ENCODE results near the gene SKOR1. TPM values are rescaled to one million over a fixed set of nuclear protein-coding genes. Genes with fewer than 3 reads are reported as not detected.

The SKOR1 gene
- total RNA-seq, 4 donors from 2014 or later, result 0.49 to 1.2 (median 0.85) TPM

- intact Hi-C loops (cut with DNase I), result no loop called here
Observed at GRCh38 chr15:67883234-67883773, 58.0 kb downstream of the SKOR1 start.

DNA sequence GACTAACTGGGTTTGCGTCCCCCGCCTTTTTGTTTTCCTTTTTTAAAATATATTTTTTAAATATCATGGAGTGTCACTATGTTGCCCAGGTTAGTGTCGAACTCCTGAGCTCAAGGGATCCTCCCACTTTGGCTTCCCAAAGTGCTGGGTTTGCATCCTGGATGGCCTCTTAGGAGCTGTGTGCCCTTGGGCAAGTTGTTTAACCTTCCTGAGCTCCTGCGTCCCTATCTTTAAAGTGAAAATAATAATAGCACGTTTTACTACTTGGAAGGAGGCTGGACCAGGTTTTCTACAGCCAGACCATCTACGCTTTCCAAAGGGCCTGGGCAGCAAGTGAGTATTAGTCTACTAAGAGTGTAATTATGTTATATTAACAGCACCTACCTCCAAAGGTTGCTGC lies 58.7 kb downstream of the SKOR1 start:
- TF ChIP-seq POLR2A (IDR thresholded peaks at IDR 0.05) (no peak), CTCF (IDR thresholded peaks at IDR 0.05) (no peak)
- no peaks in the 10 kb centered on the region for H3K9me3 ChIP-seq
- H3K36me3 ChIP-seq, result no peaks in the 10 kb centered on the region
- no peak overlapping the region for H3K4me3 ChIP-seq (replicated peaks in 1 of 3)
- no peak for DNase-seq
- H3K27ac ChIP-seq, result peak overlapping the region; percentile 85 to 94 (median 89)
- H3K27me3 ChIP-seq, result no peaks in the 10 kb centered on the region
- peaks cover 12 to 32% of the 10 kb centered on the region in 2 donors for H3K4me1 ChIP-seq
- intact Hi-C loops (cut with DNase I), result no loop called here
- WGBS, 2 donors, result 74 to 78% methylated on average over 6 of the region's 6 CpGs

More at GRCh38 chr15:67883234-67883773, 58.0 kb downstream of the SKOR1 start:
- Histone ChIP-seq H3K27ac (peak overlapping the region; percentile 85 to 94 (median 89)), H3K4me3 (replicated peaks in 1 of 3) (no peak overlapping the region), H3K27me3 (no peaks in the 10 kb centered on the region), H3K4me1 (peaks cover 12 to 32% of the 10 kb centered on the region in 2 donors), H3K9me3 (no peaks in the 10 kb centered on the region), H3K36me3 (no peaks in the 10 kb centered on the region)
- WGBS, 2 donors, result 58 to 68% methylated on average over 10 of the region's 10 CpGs
- DNase-seq, result peak in 1 of 2 donors; percentile 6
- no peak for TF ChIP-seq CTCF (IDR thresholded peaks at IDR 0.05)
- no peak for TF ChIP-seq POLR2A (IDR thresholded peaks at IDR 0.05)

Small RNAs within 50 kb of the gene (small RNA-seq; reads per million reads assigned to genes)
- gene RNU6-1, result not detected

Other genes with a start within 250 kb of the SKOR1 start
- not detected for gene RNU6-1, start 14.5 kb downstream of the SKOR1 start, total RNA-seq
- 100 to 1,000 TPM in 2 of 4 donors, 10 to 100 TPM in 2; 91.6 to 202 (median 111) TPM for gene PIAS1, start 228.8 kb downstream of the SKOR1 start, total RNA-seq

Data from thyroid gland (tissue), 4 donors.